H1 (cell line): ENCODE data around the gene GATC. TPM values are rescaled to one million over a fixed set of nuclear protein-coding genes. Genes with fewer than 3 reads are reported as not detected.
A peak's percentile ranks its signal among the peaks of the same experiment; 100 is the strongest.

Source experiments
- CTCF ChIA-PET: fragments of 300-600 bp; sonication (Branson Sonifier 250); formaldehyde crosslinking; loops from one replicate; lab custom pipeline; 2021; ENCODE audit not compliant: partially characterized antibody; lab: Charles Lee
- POLR2A ChIA-PET: fragments of 300-600 bp; sonication (Branson Sonifier 250); formaldehyde crosslinking; loops from one replicate; lab custom pipeline; 2021; ENCODE audit warnings: inconsistent platforms; ENCODE audit not compliant: partially characterized antibody; lab: Charles Lee
- DNase-seq, 2 experiments: peaks; one replicate each; pipeline versions ENCODE4 v3.0.0 to v3.0.0-alpha.2; 2010 to 2022; ENCODE audit warnings: low spot score in 2 of 2, low read depth in 1 of 2, mixed read lengths in 1 of 2
- FAIRE-seq: peaks from 2 replicates; lab custom pipeline; 2011; peaks lifted over from hg19 to GRCh38; lab: Jason Lieb, UNC
- H2AFZ ChIP-seq: 2 replicates; pipeline ENCODE4 v1.8.1; 2012; ENCODE audit warnings: low read length, inconsistent platforms
- H2AK5ac ChIP-seq: 2 replicates; pipeline ENCODE4 v1.6.1; 2013; ENCODE audit warnings: low read depth, low read length
- H2BK120ac ChIP-seq: replicated peaks from 2 replicates; pipeline ENCODE3; 2013; ENCODE audit warnings: low read depth, low read length, inconsistent platforms
- H2BK12ac ChIP-seq: 2 replicates; pipeline ENCODE4 v1.6.1; 2013; ENCODE audit warnings: low read depth, low read length
- H2BK15ac ChIP-seq: 2 replicates; pipeline ENCODE4 v1.6.1; 2013; ENCODE audit warnings: low read length
- H2BK20ac ChIP-seq: 2 replicates; pipeline ENCODE4 v1.6.1; 2013; ENCODE audit warnings: low read length
- H2BK5ac ChIP-seq: 2 replicates; pipeline ENCODE4 v1.6.1; 2013; ENCODE audit warnings: low read depth, low read length
- H3K14ac ChIP-seq: 2 replicates; pipeline ENCODE4 v1.6.1; 2013; ENCODE audit warnings: inconsistent platforms; ENCODE audit not compliant: insufficient read length
- H3K18ac ChIP-seq: 2 replicates; pipeline ENCODE4 v1.6.1; 2013; ENCODE audit warnings: low read length; ENCODE audit errors: extremely low read depth
- H3K23ac ChIP-seq: 2 replicates; pipeline ENCODE4 v1.6.1; 2013; ENCODE audit warnings: inconsistent platforms; ENCODE audit not compliant: insufficient read length
- H3K23me2 ChIP-seq: 2 replicates; pipeline ENCODE4 v1.6.1; 2013; ENCODE audit warnings: low read depth, low read length
- H3K27ac ChIP-seq: 2 replicates; pipeline ENCODE4 v1.6.1; 2011; ENCODE audit warnings: low read depth, low read length, inconsistent platforms
- H3K27me3 ChIP-seq, 4 experiments: replicated peaks in 1 of 4; 1 replicate in 1 of 4; 2 replicates in 3 of 4; pipeline versions ENCODE4 v1.6.1 to v1.8.1; 2011 to 2013; ENCODE audit warnings: low read length in 3 of 4, mild to moderate bottlenecking in 3 of 4, inconsistent platforms in 2 of 4, mixed read lengths in 2 of 4, moderate library complexity in 1 of 4; ENCODE audit not compliant: control insufficient read depth in 3 of 4, insufficient read depth in 3 of 4; ENCODE audit errors: extremely low read depth in 1 of 4
- H3K36me3 ChIP-seq, 4 experiments: 2 replicates each; pipeline versions ENCODE4 v1.6.1 to v1.8.1; 2011 to 2013; ENCODE audit warnings: mild to moderate bottlenecking in 4 of 4, low read length in 3 of 4, moderate library complexity in 2 of 4, control low read depth in 1 of 4, inconsistent platforms in 1 of 4; ENCODE audit not compliant: insufficient read depth in 4 of 4, control insufficient read depth in 2 of 4
- H3K4ac ChIP-seq: replicated peaks from 2 replicates; pipeline ENCODE3; 2013; ENCODE audit warnings: low read length, low read depth, mixed read lengths, inconsistent platforms; ENCODE audit not compliant: insufficient read length
- H3K4me1 ChIP-seq, 4 experiments: replicated peaks in 1 of 4; 1 replicate in 1 of 4; 2 replicates in 3 of 4; pipeline versions ENCODE4 v1.6.1 to v1.8.1; 2011 to 2013; ENCODE audit warnings: low read length in 3 of 4, inconsistent platforms in 2 of 4, mixed read lengths in 1 of 4; ENCODE audit not compliant: insufficient read depth in 4 of 4, control insufficient read depth in 3 of 4
- H3K4me2 ChIP-seq, 2 experiments: 2 replicates each; pipeline versions ENCODE4 v1.6.1 to v1.8.1; 2011 to 2013; ENCODE audit warnings: low read depth in 2 of 2, low read length in 2 of 2, control low read depth in 1 of 2, inconsistent platforms in 1 of 2, mild to moderate bottlenecking in 1 of 2; ENCODE audit not compliant: insufficient read depth in 1 of 2
- H3K4me3 ChIP-seq, 4 experiments: fragments of 200-600, 300-600 bp in 1 of 4; sonication (generic), shearing (Covaris generic), sonication (Bioruptor Twin) in 1 of 4; 2 replicates each; pipeline versions ENCODE4 v1.5.1 to v1.8.1; 2011 to 2016; ENCODE audit warnings: low read length in 4 of 4, low read depth in 3 of 4, control low read depth in 2 of 4, inconsistent platforms in 2 of 4, mild to moderate bottlenecking in 2 of 4, mixed read lengths in 1 of 4, moderate library complexity in 1 of 4; ENCODE audit not compliant: insufficient read depth in 2 of 4; ENCODE audit errors: extremely low read depth in 1 of 4
- H3K56ac ChIP-seq: replicated peaks from 2 replicates; pipeline ENCODE3; 2013; ENCODE audit warnings: low read depth, mild to moderate bottlenecking, mixed read lengths, low read length, inconsistent platforms; ENCODE audit not compliant: insufficient read length
- H3K79me1 ChIP-seq: 2 replicates; pipeline ENCODE4 v1.6.1; 2013; ENCODE audit warnings: low read depth, low read length, control low read depth
- H3K79me2 ChIP-seq, 2 experiments: 2 replicates each; pipeline versions ENCODE4 v1.6.1 to v1.8.1; 2012 to 2013; ENCODE audit warnings: low read length in 2 of 2, mild to moderate bottlenecking in 2 of 2, inconsistent platforms in 1 of 2; ENCODE audit not compliant: insufficient read depth in 2 of 2, control insufficient read depth in 1 of 2
- H3K9ac ChIP-seq, 4 experiments: replicated peaks in 1 of 4; 1 replicate in 1 of 4; 2 replicates in 3 of 4; pipeline versions ENCODE4 v1.6.1 to v1.8.1; 2011 to 2013; ENCODE audit warnings: low read depth in 3 of 4, low read length in 3 of 4, control low read depth in 2 of 4, mild to moderate bottlenecking in 2 of 4, moderate library complexity in 2 of 4, inconsistent platforms in 1 of 4; ENCODE audit errors: extremely low read depth in 1 of 4
- H3K9me3 ChIP-seq, 2 experiments: 2 replicates each; pipeline versions ENCODE4 v1.6.1 to v1.8.1; 2012 to 2013; ENCODE audit warnings: mild to moderate bottlenecking in 2 of 2, moderate library complexity in 2 of 2, control low read depth in 1 of 2, inconsistent platforms in 1 of 2, low read depth in 1 of 2, low read length in 1 of 2, mixed read lengths in 1 of 2; ENCODE audit not compliant: insufficient read depth in 2 of 2
- H4K20me1 ChIP-seq, 2 experiments: replicated peaks in 1 of 2; 2 replicates each; pipeline versions ENCODE3 to v1.8.1; 2011 to 2013; ENCODE audit warnings: inconsistent platforms in 2 of 2, low read length in 2 of 2, mild to moderate bottlenecking in 1 of 2; ENCODE audit not compliant: insufficient read depth in 2 of 2, control insufficient read depth in 1 of 2
- H4K5ac ChIP-seq: 2 replicates; pipeline ENCODE4 v1.6.1; 2013; ENCODE audit warnings: low read length, low read depth, mixed read lengths, inconsistent platforms; ENCODE audit not compliant: insufficient read length
- H4K8ac ChIP-seq: 2 replicates; pipeline ENCODE4 v1.8.0; 2013; ENCODE audit warnings: mild to moderate bottlenecking, moderate library complexity, low read length, inconsistent platforms; ENCODE audit not compliant: insufficient read depth; ENCODE audit errors: extremely low read depth
- H4K91ac ChIP-seq: replicated peaks from 2 replicates; pipeline ENCODE3; 2013; ENCODE audit warnings: low read length, mixed read lengths, inconsistent platforms; ENCODE audit not compliant: insufficient read length
- CEBPB ChIP-seq: IDR thresholded peaks from 2 replicates; pipeline ENCODE4 v1.6.1; 2012; ENCODE audit warnings: low read depth, low read length
- CREB1 ChIP-seq: IDR thresholded peaks from 2 replicates; pipeline ENCODE4 v1.6.1; 2012; ENCODE audit warnings: inconsistent platforms
- CTBP2 ChIP-seq: IDR thresholded peaks from 2 replicates; pipeline ENCODE4 v1.7.0; 2011; ENCODE audit warnings: borderline replicate concordance, mild to moderate bottlenecking, moderate library complexity, mixed read lengths, low read length; ENCODE audit not compliant: insufficient read depth, insufficient read length
- GTF2F1 ChIP-seq: IDR thresholded peaks from 2 replicates; pipeline ENCODE4 v1.6.1; 2012; ENCODE audit warnings: low read depth, low read length, improper control_type of control experiment, borderline replicate concordance
- KDM1A ChIP-seq: fragments of 200-600, 300-600 bp; sonication (generic); IDR thresholded peaks from 2 replicates; pipeline ENCODE4 v1.7.1; 2016; ENCODE audit warnings: mild to moderate bottlenecking, low read length, borderline replicate concordance
- MAX ChIP-seq: IDR thresholded peaks from 2 replicates; pipeline ENCODE4 v1.6.1; 2012; ENCODE audit warnings: inconsistent platforms
- POLR2A ChIP-seq, 2 experiments: IDR thresholded peaks; 1 replicate in 1 of 2; 2 replicates in 1 of 2; pipeline ENCODE4 v1.6.1; 2011; ENCODE audit warnings: low read depth in 2 of 2, low read length in 2 of 2, mild to moderate bottlenecking in 2 of 2; ENCODE audit errors: control extremely low read depth in 1 of 2
- RAD21 ChIP-seq, 2 experiments: IDR thresholded peaks in 1 of 2; conservative IDR thresholded peaks in 1 of 2; 2 replicates each; pipeline ENCODE4 v1.6.1; 2011; ENCODE audit warnings: low read depth in 2 of 2, low read length in 2 of 2, improper control_type of control experiment in 1 of 2, inconsistent platforms in 1 of 2, mild to moderate bottlenecking in 1 of 2, moderate library complexity in 1 of 2
- SUZ12 ChIP-seq: fragments of 200-600 bp; sonication (generic); IDR thresholded peaks from 2 replicates; pipeline ENCODE4 v1.6.1; 2012; ENCODE audit warnings: mild to moderate bottlenecking, inconsistent platforms, low read length, moderate library complexity, mixed read lengths
- TAF1 ChIP-seq: IDR thresholded peaks from 2 replicates; pipeline ENCODE4 v1.6.1; 2011; ENCODE audit warnings: mild to moderate bottlenecking, low read depth, low read length
- TEAD4 ChIP-seq: IDR thresholded peaks from 2 replicates; pipeline ENCODE4 v1.6.1; 2012; ENCODE audit warnings: low read depth, low read length, inconsistent platforms, mixed read lengths
- WGBS, 2 experiments: shearing (Covaris generic) in 1 of 2; methylation state at CpG; one replicate each; pipeline versions ENCODE4 v1.1.6 to v1.1.7; 2013 to 2015; ENCODE audit warnings: low lambda C conversion rate in 2 of 2, mixed read lengths in 2 of 2, inconsistent platforms in 1 of 2, low coverage in 1 of 2, missing lambda C conversion rate in 1 of 2; ENCODE audit not compliant: insufficient replicate concordance in 2 of 2, insufficient coverage in 1 of 2, insufficient read length in 1 of 2; ENCODE audit errors: extremely low coverage in 1 of 2, missing lambda C conversion rate in 1 of 2; 5-methylcytosine and 5-hydroxymethylcytosine counted together
- polyA plus RNA-seq, 7 experiments: library from polyadenylated mRNA; depleted of rRNA in 3 of 7; stranded (reverse) in 5 of 7; unstranded in 2 of 7; fragments of >200 nt in 5 of 7; fragments of 200-250 nt in 2 of 7; gene quantifications; 1 replicate in 5 of 7; 2 replicates in 1 of 7; 4 replicates in 1 of 7; pipeline versions ENCODE4 v1.2.1 to v1.2.3, GENCODE V29; 2011 to 2013; ENCODE audit warnings: missing spikeins in 2 of 7, mixed read lengths in 2 of 7
- total RNA-seq: library from RNA; stranded (reverse); fragmentation: NEBNext Ultra II Directional; extraction: Animal tissue kit (Norgen Biotek cat#: 25700); gene quantifications from 2 replicates; pipeline ENCODE4 v1.2.1, GENCODE V29; 2021

GATC gene
- total and polyA plus RNA-seq, 2 of the 8 experiments (the other 6 are each of a cell fraction or from before 2014, with no cell fraction given) = 13.2 to 30.4 TPM

GRCh38 chr12:120413901-120414695 lies 32.1 kb upstream of the GATC start:
- H3K14ac ChIP-seq = no peak overlapping the region
- 6% methylated on average over 13 of the region's 13 CpGs; no CpG with 5 or more reads in 1 of the 2 experiments for WGBS, 2 experiments
- H4K91ac ChIP-seq = peak overlapping the region; percentile 89
- no peak overlapping the region for H3K56ac ChIP-seq
- peaks cover 0 to 10% (median 6%) of the 10 kb centered on the region in 4 experiments; a peak in 3 of 7 replicates for H3K4me1 ChIP-seq
- H3K79me1 ChIP-seq = no peaks in the 10 kb centered on the region
- peak overlapping the region; percentile 93 for H4K5ac ChIP-seq
- ChIA-PET CTCF (interaction anchor here (0.7 to 3.0 kb wide), 9 partner anchors 9 to 57 kb away, joined by 3 to 27 read pairs (median 4); no protein-coding TSS in a partner anchor), POLR2A (interaction anchor here (0.7 to 3.4 kb wide), 12 partner anchors 10 to 186 kb away, joined by 3 to 16 read pairs (median 8); partner anchors contain the start of gene RNU4-2)
- H2AK5ac ChIP-seq = no peak overlapping the region
- H2BK15ac ChIP-seq = no peak overlapping the region
- H2BK5ac ChIP-seq = peak overlapping the region; percentile 92
- peak overlapping the region; percentile 93 for H3K18ac ChIP-seq
- DNase-seq = peak; percentile 80 to 89
- peak overlapping the region; percentile 16 to 60 for H3K4me2 ChIP-seq
- H3K23me2 ChIP-seq = no peaks in the 10 kb centered on the region
- H3K27me3 ChIP-seq = no peaks in the 10 kb centered on the region
- peak overlapping the region in 3 of 4 experiments; percentile 12 to 42 (median 37); a peak in 2 of 7 replicates for H3K9ac ChIP-seq
- peak overlapping the region; percentile 95; the same call in 1 of the 2 replicates for H4K8ac ChIP-seq
- peak overlapping the region; percentile 98; the same call in 1 of the 2 replicates for H2BK20ac ChIP-seq
- H3K4me3 ChIP-seq = peak overlapping the region in 3 of 4 experiments; percentile 6 to 36 (median 23); a peak in 4 of 8 replicates
- H3K4ac ChIP-seq = no peak overlapping the region
- peak; percentile 99 for FAIRE-seq
- no peaks in the 10 kb centered on the region for H3K36me3 ChIP-seq
- H2AFZ ChIP-seq = no peak overlapping the region
- H2BK120ac ChIP-seq = peak overlapping the region; percentile 94
- peak overlapping the region; percentile 70; the same call in 1 of the 2 replicates for H3K27ac ChIP-seq
- H4K20me1 ChIP-seq = no peaks in the 10 kb centered on the region
- H3K23ac ChIP-seq = no peak overlapping the region
- H2BK12ac ChIP-seq = peak overlapping the region; percentile 88
- no peaks in the 10 kb centered on the region for H3K79me2 ChIP-seq
- no peaks in the 10 kb centered on the region for H3K9me3 ChIP-seq
- TF ChIP-seq TEAD4 = 0 out of 2 replicates have a peak, but pooled peaks have one; percentile 27
- no peak for TF ChIP-seq CEBPB
- peak; percentile 17 for TF ChIP-seq MAX
- peak; percentile 51 to 80 for TF ChIP-seq POLR2A (IDR thresholded peaks at IDR 0.05; ENCODE audit: control extremely low read depth in 1 of 2, low read depth in 2 of 2, low read length in 2 of 2)
- TF ChIP-seq SUZ12 = no peak
- TF ChIP-seq TAF1 = peak; percentile 93
- peak; percentile 96; the same call in 1 of the 2 replicates for TF ChIP-seq KDM1A
- peak; percentile 46; the same call in 1 of the 2 replicates for TF ChIP-seq CREB1
- 0 out of 2 replicates have a peak, but pooled peaks have one; percentile 29 for TF ChIP-seq GTF2F1
- no peak for TF ChIP-seq CTBP2
- peak; percentile 1 to 14; a peak in 2 of 4 replicates for TF ChIP-seq RAD21 (IDR thresholded peaks at IDR 0.05 in 1 of 2, conservative IDR thresholded peaks at IDR 0.05 in 1 of 2; ENCODE audit: low read depth in 2 of 2, low read length in 2 of 2)
